Ishikawa (cell line): ENCODE results near the gene CNTNAP4.

ENCODE experiments used
- CEBPB ChIP-seq: IDR thresholded peaks from 2 replicates; pipeline ENCODE4 v1.6.1; 2012
- CREB1 ChIP-seq: IDR thresholded peaks from 2 replicates; pipeline ENCODE4 v1.6.1; 2012; ENCODE audit warnings: low read depth
- EGR1 ChIP-seq: IDR thresholded peaks from 2 replicates; pipeline ENCODE4 v1.6.1; 2012
- EP300 ChIP-seq: IDR thresholded peaks from 2 replicates; pipeline ENCODE4 v1.6.1; 2012; ENCODE audit warnings: borderline replicate concordance
- FOXM1 ChIP-seq: IDR thresholded peaks from 2 replicates; pipeline ENCODE4 v1.6.1; 2012; ENCODE audit warnings: low read depth, borderline replicate concordance
- MAX ChIP-seq: IDR thresholded peaks from 2 replicates; pipeline ENCODE4 v1.6.1; 2012
- NFIC ChIP-seq: IDR thresholded peaks from 2 replicates; pipeline ENCODE4 v1.6.1; 2012
- RAD21 ChIP-seq: IDR thresholded peaks from 2 replicates; pipeline ENCODE4 v1.6.1; 2012; ENCODE audit warnings: low read depth
- REST ChIP-seq: IDR thresholded peaks from 2 replicates; pipeline ENCODE4 v1.6.1; 2012; ENCODE audit warnings: low read depth, mild to moderate bottlenecking
- TAF1 ChIP-seq: IDR thresholded peaks from 2 replicates; pipeline ENCODE4 v1.6.1; 2012; ENCODE audit warnings: low read depth, mild to moderate bottlenecking
- TCF12 ChIP-seq: IDR thresholded peaks from 2 replicates; pipeline ENCODE4 v1.6.1; 2012; ENCODE audit warnings: low read depth
- TEAD4 ChIP-seq: IDR thresholded peaks from 2 replicates; pipeline ENCODE4 v1.6.1; 2012
- USF1 ChIP-seq: IDR thresholded peaks from 2 replicates; pipeline ENCODE4 v1.6.1; 2012
- YY1 ChIP-seq: IDR thresholded peaks from 2 replicates; pipeline ENCODE4 v1.6.1; 2012; ENCODE audit warnings: low read depth
- ZBTB7A ChIP-seq: IDR thresholded peaks from 2 replicates; pipeline ENCODE4 v1.6.1; 2012; ENCODE audit warnings: low read depth

Gene CNTNAP4

DNA sequence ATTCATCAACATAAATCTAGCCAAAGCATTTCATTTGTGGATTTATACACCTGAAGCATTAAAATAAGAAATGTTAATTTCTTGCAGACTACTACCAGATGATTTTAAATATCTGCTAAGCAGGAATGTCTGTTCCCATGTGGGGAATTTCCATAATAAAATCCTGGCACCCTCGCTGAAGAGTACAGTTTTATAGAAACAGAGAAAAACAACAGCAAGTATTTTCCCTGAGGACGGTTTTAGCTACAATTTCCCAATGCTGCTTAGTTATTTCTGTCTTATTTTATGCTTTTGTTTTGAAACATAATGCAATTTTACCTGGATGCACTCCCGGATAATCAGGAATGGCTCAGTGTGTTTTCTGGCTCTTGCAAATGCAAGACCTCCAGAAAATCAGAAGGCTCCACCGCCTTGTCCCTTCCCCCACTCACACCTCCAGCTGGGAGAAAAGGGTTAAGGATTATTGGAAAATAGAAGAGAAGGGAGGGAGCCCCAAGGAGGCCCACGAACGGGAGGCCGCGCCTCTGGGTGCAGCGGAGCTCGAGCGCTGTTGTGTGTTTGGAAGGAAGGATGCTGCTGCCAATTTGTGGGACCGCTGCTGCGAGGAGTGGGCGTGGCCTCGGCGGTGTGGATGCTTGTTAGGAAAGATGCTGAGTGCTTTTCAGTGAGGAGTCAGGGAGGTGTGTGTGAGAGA is at the start of gene CNTNAP4:
Gene CNTNAP4, plus strand, starts transcription at position 657 of the 694 bp plus-strand sequence. CDS start 262 bp downstream, outside the sequence.
- no peak for TF ChIP-seq CREB1
- no peak for TF ChIP-seq CEBPB
- TF ChIP-seq FOXM1: no peak
- no peak for TF ChIP-seq TAF1
- no peak for TF ChIP-seq YY1
- TF ChIP-seq ZBTB7A: no peak
- TF ChIP-seq RAD21: no peak
- no peak for TF ChIP-seq EGR1
- no peak for TF ChIP-seq REST
- TF ChIP-seq TCF12: no peak
- TF ChIP-seq NFIC: no peak
- no peak for TF ChIP-seq MAX
- no peak for TF ChIP-seq EP300
- no peak for TF ChIP-seq TEAD4
- no peak for TF ChIP-seq USF1

DNA sequence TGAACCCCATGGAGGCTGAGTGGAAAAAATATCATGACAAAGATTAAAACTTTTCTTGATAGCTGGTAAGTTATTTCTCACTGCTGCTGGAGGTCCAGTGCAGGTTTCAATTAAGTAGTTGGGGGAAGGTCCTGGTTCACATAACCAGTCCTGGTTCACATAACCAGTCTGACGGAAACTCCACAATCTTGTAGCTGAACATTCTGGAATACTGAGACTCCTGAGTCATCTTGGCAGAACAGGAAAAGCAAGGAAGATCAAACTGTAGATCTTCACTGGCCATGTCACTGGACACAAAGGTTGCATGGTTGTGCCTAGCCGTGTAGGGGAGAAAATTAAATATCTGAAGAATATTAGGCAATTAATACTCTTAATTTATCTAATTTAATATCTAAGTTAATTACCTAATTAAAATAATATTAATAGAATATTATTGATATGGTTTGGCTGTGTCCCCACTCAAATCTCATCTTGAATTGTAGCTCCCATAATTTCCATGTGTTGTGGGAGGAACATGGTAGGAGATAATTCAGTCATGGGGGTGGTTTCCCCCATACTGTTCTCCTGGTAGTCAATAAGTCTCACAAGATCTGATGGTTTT is 48.6 kb upstream of the CNTNAP4 start:
- TF ChIP-seq CREB1: no peak
- TF ChIP-seq MAX: no peak
- TF ChIP-seq USF1: no peak
- no peak for TF ChIP-seq REST
- no peak for TF ChIP-seq EP300
- TF ChIP-seq FOXM1: no peak
- no peak for TF ChIP-seq ZBTB7A
- TF ChIP-seq YY1: no peak
- TF ChIP-seq TCF12: no peak
- TF ChIP-seq CEBPB: no peak
- no peak for TF ChIP-seq TEAD4
- TF ChIP-seq RAD21: no peak
- TF ChIP-seq TAF1: no peak
- TF ChIP-seq NFIC: no peak

GRCh38 chr16:76232704-76233103 is 44.5 kb upstream of the CNTNAP4 start:
- TF ChIP-seq CREB1 (no peak), EP300 (no peak), FOXM1 (no peak), TEAD4 (no peak)

GRCh38 chr16:76235025-76235424 is 42.2 kb upstream of the CNTNAP4 start:
- TF ChIP-seq YY1 (no peak), TAF1 (no peak), TEAD4 (no peak), NFIC (no peak), FOXM1 (no peak), ZBTB7A (no peak), USF1 (no peak), CREB1 (no peak)

GRCh38 chr16:76235426-76235825 is 41.8 kb upstream of the CNTNAP4 start:
- TF ChIP-seq CEBPB (no peak), YY1 (no peak), USF1 (no peak), TEAD4 (no peak), EP300 (no peak), RAD21 (no peak), CREB1 (no peak), MAX (no peak), TAF1 (no peak), FOXM1 (no peak), REST (no peak), EGR1 (no peak), TCF12 (no peak), ZBTB7A (no peak), NFIC (no peak)
